GM18505 (cell line): ENCODE measurements around the gene R3HDM2.

ENCODE experiments used
- ATAC-seq: cut with Tn5 transposase; IDR thresholded peaks from one replicate; pipeline ENCODE4 v1.9.1; 2021; ENCODE audit not compliant: unreplicated experiment
- POLR2A ChIP-seq: IDR thresholded peaks from 4 replicates; pipeline ENCODE4 v1.6.1; 2011; ENCODE audit warnings: borderline replicate concordance; ENCODE audit not compliant: insufficient read depth, insufficient read length; ENCODE audit errors: extremely low read depth

R3HDM2 gene

GRCh38 chr12:57242329-57242690, 188.5 kb downstream of the R3HDM2 start:
- no peak for ATAC-seq
- TF ChIP-seq POLR2A: no peak

- no peak for TF ChIP-seq POLR2A
- no peak for ATAC-seq
These were observed 189.2 kb downstream of the R3HDM2 start for GRCh38 chr12:57241402-57242310.

GRCh38 chr12:57240926-57241401, 189.9 kb downstream of the R3HDM2 start:
- no peak for TF ChIP-seq POLR2A
- no peak for ATAC-seq

GRCh38 chr12:57240066-57240921, 190.5 kb downstream of the R3HDM2 start:
- TF ChIP-seq POLR2A: peak; percentile 29
- no peak for ATAC-seq

GRCh38 chr12:57239587-57240065, 191.2 kb downstream of the R3HDM2 start:
- no peak for ATAC-seq
- no peak for TF ChIP-seq POLR2A

- ATAC-seq: peak; percentile 57
- TF ChIP-seq POLR2A: peak; percentile 50
These were observed 191.8 kb downstream of the R3HDM2 start for GRCh38 chr12:57238854-57239554.

GRCh38 chr12:57237932-57238853, 192.7 kb downstream of the R3HDM2 start:
- ATAC-seq: no peak
- no peak for TF ChIP-seq POLR2A

- no peak for TF ChIP-seq POLR2A
- no peak for ATAC-seq
These were observed 193.3 kb downstream of the R3HDM2 start for GRCh38 chr12:57237596-57237931.

GRCh38 chr12:57236925-57237595, 193.8 kb downstream of the R3HDM2 start:
- no peak for ATAC-seq
- no peak for TF ChIP-seq POLR2A

- TF ChIP-seq POLR2A: peak; percentile 2
- ATAC-seq: no peak
These were observed 194.5 kb downstream of the R3HDM2 start for GRCh38 chr12:57236201-57236924.

- ATAC-seq: no peak
- peak; percentile 26 for TF ChIP-seq POLR2A
These were observed 195.1 kb downstream of the R3HDM2 start for GRCh38 chr12:57235728-57236131.

- ATAC-seq: no peak
- TF ChIP-seq POLR2A: no peak
These were observed 195.7 kb downstream of the R3HDM2 start for GRCh38 chr12:57235017-57235727.
